ENCODE results near the gene ZNF646. TPM values are rescaled to one million over a fixed set of nuclear protein-coding genes. Genes with fewer than 3 reads are reported as not detected.

Gene ZNF646
- total and polyA plus RNA-seq, 5 donors, result 6.4 to 10.3 (median 9.0) TPM

DNA sequence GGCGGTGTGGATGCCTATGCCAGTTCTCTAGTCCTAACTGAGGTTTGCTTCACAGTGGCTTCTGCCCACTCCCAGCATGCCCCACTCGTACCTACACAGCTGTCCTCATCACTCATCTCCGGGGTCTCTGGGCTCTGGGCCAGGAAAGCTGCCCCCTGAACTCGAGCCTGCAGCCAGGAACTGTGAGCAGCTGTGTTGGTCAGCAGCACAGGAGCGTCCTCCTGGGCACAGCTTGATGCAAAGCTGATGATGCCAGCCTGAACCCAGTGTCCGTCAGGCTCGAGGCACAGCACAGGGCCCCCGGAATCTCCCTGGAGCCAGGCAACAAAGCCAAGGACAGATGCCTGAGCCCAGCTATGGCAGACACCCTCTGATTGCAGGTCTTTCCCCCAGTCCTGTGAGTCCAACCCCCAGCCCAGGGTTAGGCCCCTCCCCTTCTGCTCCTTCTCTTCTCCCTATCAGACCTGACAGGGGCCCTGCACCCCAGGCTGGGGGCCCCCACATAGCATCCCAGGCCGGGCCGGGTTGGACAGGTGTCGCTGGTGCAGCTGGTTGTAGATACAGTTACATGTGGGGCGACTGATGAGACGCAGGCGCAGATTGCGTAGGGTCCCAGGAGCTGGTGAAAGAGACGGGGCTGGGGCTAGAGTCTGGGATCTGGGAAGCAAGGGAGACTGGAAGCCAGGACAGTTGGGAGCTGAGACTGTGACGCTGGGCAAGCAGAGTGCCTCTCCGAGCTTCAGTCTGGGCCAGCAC, 11.8 kb downstream of the ZNF646 start:
- intact Hi-C loops (cut with DNase I), result no loop called here
- peak in 2 of 3 donors; percentile 39 to 41 for DNase-seq

DNA sequence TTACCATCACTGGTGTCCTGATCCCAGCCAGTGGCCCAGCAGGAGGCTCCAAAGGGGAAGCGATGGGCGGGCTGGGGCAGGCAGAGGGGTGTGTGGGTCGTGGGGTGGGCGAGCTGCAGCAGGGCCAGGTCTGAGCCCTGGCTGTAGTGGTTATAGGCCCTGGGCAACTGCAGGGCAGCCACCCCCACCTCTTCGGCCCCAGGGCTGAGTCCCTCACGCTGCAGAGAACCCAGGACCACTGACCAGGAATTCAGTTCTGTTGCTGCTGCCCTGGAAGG, 12.3 kb downstream of the ZNF646 start:
- Histone ChIP-seq H3K4me1 (ENCODE audit: control insufficient read depth, insufficient read depth, low read length) (no peaks in the 10 kb centered on the region), H3K9me3 (ENCODE audit: control insufficient read depth, low read length) (no peaks in the 10 kb centered on the region), H3K4me3 (ENCODE audit: low read length) (no peak overlapping the region), H3K27me3 (ENCODE audit: control insufficient read depth, insufficient read depth) (no peaks in the 10 kb centered on the region), H3K27ac (ENCODE audit: low read length) (no peak overlapping the region)
- ATAC-seq (no peak), DNase-seq (peak in 1 of 3 donors; percentile 35)
- 85% methylated on average over 6 of the region's 6 CpGs for WGBS
- intact Hi-C loops (cut with DNase I), result no loop called here

More for the DNA sequence above, 11.8 kb downstream of the ZNF646 start:
- Histone ChIP-seq H3K9me3 (ENCODE audit: control insufficient read depth, low read length) (no peaks in the 10 kb centered on the region), H3K27me3 (ENCODE audit: control insufficient read depth, insufficient read depth) (no peaks in the 10 kb centered on the region), H3K27ac (ENCODE audit: low read length) (no peak overlapping the region), H3K4me1 (ENCODE audit: control insufficient read depth, insufficient read depth, low read length) (no peaks in the 10 kb centered on the region), H3K4me3 (ENCODE audit: low read length) (no peak overlapping the region)
- WGBS, result 84% methylated on average over 18 of the region's 18 CpGs
- ATAC-seq, result no peak

DNA sequence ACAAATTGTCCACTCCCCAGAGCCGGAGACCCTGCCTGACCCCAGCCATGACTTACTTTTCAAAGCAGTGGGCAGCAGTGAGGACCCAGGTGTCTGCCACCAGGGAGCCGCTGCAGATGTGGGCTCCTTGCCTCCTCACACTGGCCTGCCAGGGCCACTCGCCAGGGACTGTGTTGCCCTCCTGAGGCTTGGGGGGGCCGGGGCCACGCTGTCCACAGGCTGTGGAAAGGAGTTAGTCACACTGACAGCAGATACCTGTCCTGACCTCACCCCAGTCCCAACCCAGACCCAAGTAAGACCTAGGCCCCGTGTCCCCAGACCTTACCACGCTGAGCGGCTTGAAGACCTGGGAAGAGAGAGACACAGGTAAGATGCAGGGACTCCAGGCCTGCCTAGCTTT, 13.3 kb downstream of the ZNF646 start:
- 90% methylated on average over 8 of the region's 8 CpGs for WGBS
- DNase-seq, result peak in 2 of 3 donors; percentile 33 to 50

DNA sequence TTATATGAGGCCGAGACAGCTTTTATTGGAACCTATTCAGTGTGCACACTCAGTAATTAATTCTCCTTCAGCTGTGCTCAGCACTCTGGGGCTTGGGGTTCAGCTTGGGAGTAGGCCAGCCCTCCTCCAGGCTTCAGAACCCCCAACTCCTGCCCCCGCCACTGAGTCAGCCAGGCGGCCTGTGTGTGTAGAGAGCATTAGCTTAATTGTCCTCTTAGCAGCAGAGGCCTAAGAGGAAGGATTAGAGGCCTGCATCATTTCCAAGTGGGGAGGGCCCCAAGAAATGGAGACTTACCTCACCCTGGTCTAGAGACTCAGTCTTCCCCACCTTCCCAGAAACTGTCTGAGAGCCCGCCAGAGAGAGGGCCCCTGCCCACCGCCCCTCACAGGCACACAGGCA, 13.7 kb downstream of the ZNF646 start:
- no peaks in the 10 kb centered on the region for H3K27me3 ChIP-seq (ENCODE audit: control insufficient read depth, insufficient read depth)
- no peak overlapping the region for H3K4me3 ChIP-seq (ENCODE audit: low read length)
- no peaks in the 10 kb centered on the region for H3K4me1 ChIP-seq (ENCODE audit: control insufficient read depth, insufficient read depth, low read length)
- no peaks in the 10 kb centered on the region for H3K9me3 ChIP-seq (ENCODE audit: control insufficient read depth, low read length)
- no peak overlapping the region for H3K27ac ChIP-seq (ENCODE audit: low read length)
- no peak for ATAC-seq
- DNase-seq, result peak in 1 of 3 donors; percentile 12
- WGBS, result 84% methylated on average over 5 of the region's 5 CpGs
- intact Hi-C loops (cut with DNase I), result no loop called here

More for the DNA sequence above, 13.3 kb downstream of the ZNF646 start:
- no peaks in the 10 kb centered on the region for H3K27me3 ChIP-seq (ENCODE audit: control insufficient read depth, insufficient read depth)
- no peaks in the 10 kb centered on the region for H3K4me1 ChIP-seq (ENCODE audit: control insufficient read depth, insufficient read depth, low read length)
- intact Hi-C loops (cut with DNase I), result no loop called here
- no peak overlapping the region for H3K4me3 ChIP-seq (ENCODE audit: low read length)
- H3K27ac ChIP-seq (ENCODE audit: low read length), result no peak overlapping the region
- no peak for ATAC-seq
- no peaks in the 10 kb centered on the region for H3K9me3 ChIP-seq (ENCODE audit: control insufficient read depth, low read length)

DNA sequence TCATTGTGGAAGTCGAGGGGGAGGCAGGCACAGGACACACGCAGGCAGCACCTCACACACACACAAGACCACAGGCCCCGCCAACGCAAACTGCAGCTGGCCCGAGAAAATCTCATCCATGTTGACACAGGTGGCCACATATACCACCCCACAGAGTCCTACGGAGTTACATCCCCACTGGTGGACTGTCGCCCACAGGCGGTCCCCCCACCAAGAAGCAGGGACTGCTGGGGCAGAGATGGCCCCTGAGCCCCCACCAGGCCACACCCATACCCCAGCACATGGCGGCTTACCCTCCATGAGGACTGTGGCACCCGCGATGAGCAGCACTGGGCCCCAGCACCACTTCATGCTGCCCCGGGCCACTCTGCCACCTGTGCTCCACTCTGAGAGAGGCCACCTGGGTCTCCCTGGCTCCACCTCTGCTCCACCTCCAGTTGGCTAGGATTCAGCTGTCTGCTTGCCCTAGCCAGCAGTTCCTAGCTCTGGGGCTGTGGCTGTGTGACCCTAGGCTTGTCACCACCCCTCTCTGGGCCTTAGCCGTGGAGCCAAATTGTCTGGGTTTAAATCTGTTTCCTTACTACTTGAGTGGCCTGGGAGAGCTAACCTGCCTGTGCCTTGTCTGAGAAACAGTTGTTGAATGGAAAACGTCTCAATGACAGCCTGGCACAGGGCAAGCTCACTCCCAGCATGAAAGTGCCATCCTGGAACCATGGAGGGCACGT, 14.4 kb downstream of the ZNF646 start, which contains the start of gene PRSS53:
PRSS53 (minus strand) TSS at position 485 of the 725 bp plus-strand sequence; CDS start at position 351, 134 bp downstream.
- DNase-seq, result peak in 2 of 3 donors; percentile 32 to 35
- Histone ChIP-seq H3K27me3 (ENCODE audit: control insufficient read depth, insufficient read depth) (no peaks in the 10 kb centered on the region), H3K4me1 (ENCODE audit: control insufficient read depth, insufficient read depth, low read length) (no peaks in the 10 kb centered on the region), H3K4me3 (ENCODE audit: low read length) (no peak within 1 kb of the TSS), H3K27ac (ENCODE audit: low read length) (no peak within 1 kb of the TSS), H3K9me3 (ENCODE audit: control insufficient read depth, low read length) (no peaks in the 10 kb centered on the region)
- intact Hi-C loops (cut with DNase I), result no loop called here
- 89% methylated on average over 15 of the region's 15 CpGs for WGBS
- ATAC-seq, result no peak

DNA sequence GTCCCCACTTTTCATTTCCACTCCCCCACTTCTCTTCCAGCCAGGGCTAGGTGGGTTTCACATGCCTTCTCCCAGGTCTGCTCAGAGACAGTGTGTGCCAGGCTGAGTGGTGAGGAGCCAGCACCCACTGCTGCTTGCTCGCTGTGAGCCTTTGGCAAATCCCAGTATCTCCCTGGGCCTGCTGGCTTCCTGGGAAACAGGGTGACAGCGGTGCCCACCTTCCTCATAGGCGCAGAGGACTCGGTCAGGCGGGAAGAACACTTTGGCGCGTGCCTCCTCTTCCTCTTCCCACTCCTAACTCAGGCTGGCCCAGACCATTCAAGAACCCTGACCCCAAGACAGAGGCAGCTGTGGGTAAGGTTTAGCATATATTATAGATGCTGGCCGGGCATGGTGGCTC, 15.0 kb downstream of the ZNF646 start:
- no peak overlapping the region for H3K27ac ChIP-seq (ENCODE audit: low read length)
- intact Hi-C loops (cut with DNase I), result no loop called here
- no peaks in the 10 kb centered on the region for H3K27me3 ChIP-seq (ENCODE audit: control insufficient read depth, insufficient read depth)
- no peak overlapping the region for H3K4me3 ChIP-seq (ENCODE audit: low read length)
- no peaks in the 10 kb centered on the region for H3K4me1 ChIP-seq (ENCODE audit: control insufficient read depth, insufficient read depth, low read length)
- ATAC-seq (no peak), DNase-seq (peak in 1 of 3 donors; percentile 35)
- 94% methylated on average over 8 of the region's 8 CpGs for WGBS
- no peaks in the 10 kb centered on the region for H3K9me3 ChIP-seq (ENCODE audit: control insufficient read depth, low read length)

DNA sequence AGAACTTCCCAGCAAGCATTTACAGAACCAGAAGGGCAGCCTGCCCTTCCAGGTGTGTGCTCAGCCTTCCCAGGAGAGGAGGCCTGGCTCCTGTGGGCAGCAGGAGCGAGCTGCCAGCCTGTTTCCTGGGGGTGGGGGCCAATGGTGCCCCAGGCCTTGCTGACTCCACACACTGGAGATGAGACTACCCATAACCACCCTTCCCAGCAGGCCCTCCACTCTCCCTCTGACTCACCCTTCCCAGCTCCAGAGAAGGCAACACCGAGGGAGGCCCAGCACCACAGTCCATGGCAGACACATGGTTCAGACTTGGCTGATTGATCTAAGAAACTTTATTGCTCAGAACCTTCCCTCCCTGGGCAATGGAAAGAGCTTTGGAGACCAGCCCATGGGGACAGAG, 16.3 kb downstream of the ZNF646 start:
- Histone ChIP-seq H3K9me3 (ENCODE audit: control insufficient read depth, low read length) (no peaks in the 10 kb centered on the region), H3K27me3 (ENCODE audit: control insufficient read depth, insufficient read depth) (no peaks in the 10 kb centered on the region), H3K27ac (ENCODE audit: low read length) (no peak overlapping the region), H3K4me3 (ENCODE audit: low read length) (no peak overlapping the region), H3K4me1 (ENCODE audit: control insufficient read depth, insufficient read depth, low read length) (no peaks in the 10 kb centered on the region)
- no peak for ATAC-seq
- peak in 1 of 3 donors; percentile 5 for DNase-seq
- WGBS, result 88% methylated on average over 2 of the region's 2 CpGs
- intact Hi-C loops (cut with DNase I), result no loop called here

DNA sequence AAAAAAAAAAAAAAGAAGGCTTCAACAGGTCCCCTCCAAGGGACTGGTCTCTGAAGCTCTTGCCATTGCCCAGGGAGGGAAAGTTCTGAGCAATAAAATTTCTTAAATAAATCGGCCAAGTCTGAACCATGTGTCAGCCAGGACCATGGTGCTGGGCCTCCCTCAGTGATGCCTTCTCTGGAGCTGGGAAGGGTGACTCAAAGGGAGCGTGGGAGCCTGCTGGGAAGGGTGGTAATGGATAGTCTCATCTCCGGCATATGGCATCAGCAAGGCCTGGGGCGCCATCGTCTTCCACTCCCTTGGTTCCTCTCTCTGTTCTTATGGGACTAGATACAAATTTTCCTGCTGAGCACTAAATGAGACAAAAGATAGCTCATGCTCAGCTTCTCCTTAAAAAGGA, 18.1 kb downstream of the ZNF646 start:
- no peak for ATAC-seq
- Histone ChIP-seq H3K9me3 (ENCODE audit: control insufficient read depth, low read length) (no peaks in the 10 kb centered on the region), H3K4me3 (ENCODE audit: low read length) (no peak overlapping the region), H3K27me3 (ENCODE audit: control insufficient read depth, insufficient read depth) (no peaks in the 10 kb centered on the region), H3K27ac (ENCODE audit: low read length) (no peak overlapping the region), H3K4me1 (ENCODE audit: control insufficient read depth, insufficient read depth, low read length) (no peaks in the 10 kb centered on the region)
- intact Hi-C loops (cut with DNase I), result no loop called here
- no peak for DNase-seq
- WGBS, result 95% methylated on average over 5 of the region's 5 CpGs

DNA sequence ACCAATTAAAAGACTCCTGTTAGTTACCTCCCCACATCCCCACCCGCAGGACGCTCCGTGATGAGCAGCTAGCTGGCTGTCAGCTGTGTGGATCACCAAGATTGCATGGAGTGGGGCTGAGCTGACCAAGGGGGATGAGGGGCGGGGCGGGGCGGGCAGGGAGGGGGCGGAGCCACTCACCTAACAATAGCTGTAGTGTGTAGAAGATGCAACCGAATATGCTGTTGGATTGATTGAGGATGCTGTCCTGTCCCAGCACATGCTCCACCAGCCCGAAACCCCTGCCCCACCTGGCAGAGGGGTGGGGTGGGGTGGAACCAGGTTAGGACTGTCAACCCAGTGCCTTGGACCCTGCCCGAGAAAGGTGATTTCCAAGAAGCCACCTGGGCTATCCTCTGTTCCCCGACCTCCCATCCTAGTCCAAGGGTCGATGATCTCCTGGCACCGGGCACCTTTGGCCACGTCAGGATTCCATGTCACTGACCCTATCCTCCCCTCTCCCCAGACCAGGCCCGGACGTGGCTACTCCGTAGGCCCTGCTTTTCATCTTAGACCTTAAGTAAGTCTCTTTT, 19.0 kb downstream of the ZNF646 start:
- DNase-seq, result peak in 2 of 3 donors; percentile 36 to 52
- no peak for ATAC-seq
- Histone ChIP-seq H3K4me3 (ENCODE audit: low read length) (no peak overlapping the region), H3K9me3 (ENCODE audit: control insufficient read depth, low read length) (no peaks in the 10 kb centered on the region), H3K27ac (ENCODE audit: low read length) (no peak overlapping the region), H3K4me1 (ENCODE audit: control insufficient read depth, insufficient read depth, low read length) (no peaks in the 10 kb centered on the region), H3K27me3 (ENCODE audit: control insufficient read depth, insufficient read depth) (no peaks in the 10 kb centered on the region)
- intact Hi-C loops (cut with DNase I), result no loop called here
- 37% methylated on average over 17 of the region's 17 CpGs for WGBS

DNA sequence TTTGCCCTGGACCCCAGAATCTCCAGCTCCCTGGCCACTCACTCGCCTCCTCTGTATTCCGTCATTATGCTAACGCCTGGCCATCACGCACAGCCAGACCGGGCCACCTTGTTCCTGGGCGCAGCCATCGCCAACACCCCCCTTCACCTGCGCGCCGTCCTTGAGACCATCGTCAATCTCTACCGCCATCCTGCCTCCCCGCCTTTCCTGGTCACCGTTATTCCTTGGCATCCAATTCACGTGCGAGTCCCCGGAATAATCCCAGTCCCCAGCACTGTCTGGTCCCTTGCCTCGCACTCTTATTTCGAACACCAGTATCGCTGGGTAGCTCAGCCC, 19.8 kb downstream of the ZNF646 start:
- WGBS, result under 1% methylated on average over 20 of the region's 20 CpGs
- peak overlapping the region; percentile 48 for H3K27ac ChIP-seq (ENCODE audit: low read length)

DNA sequence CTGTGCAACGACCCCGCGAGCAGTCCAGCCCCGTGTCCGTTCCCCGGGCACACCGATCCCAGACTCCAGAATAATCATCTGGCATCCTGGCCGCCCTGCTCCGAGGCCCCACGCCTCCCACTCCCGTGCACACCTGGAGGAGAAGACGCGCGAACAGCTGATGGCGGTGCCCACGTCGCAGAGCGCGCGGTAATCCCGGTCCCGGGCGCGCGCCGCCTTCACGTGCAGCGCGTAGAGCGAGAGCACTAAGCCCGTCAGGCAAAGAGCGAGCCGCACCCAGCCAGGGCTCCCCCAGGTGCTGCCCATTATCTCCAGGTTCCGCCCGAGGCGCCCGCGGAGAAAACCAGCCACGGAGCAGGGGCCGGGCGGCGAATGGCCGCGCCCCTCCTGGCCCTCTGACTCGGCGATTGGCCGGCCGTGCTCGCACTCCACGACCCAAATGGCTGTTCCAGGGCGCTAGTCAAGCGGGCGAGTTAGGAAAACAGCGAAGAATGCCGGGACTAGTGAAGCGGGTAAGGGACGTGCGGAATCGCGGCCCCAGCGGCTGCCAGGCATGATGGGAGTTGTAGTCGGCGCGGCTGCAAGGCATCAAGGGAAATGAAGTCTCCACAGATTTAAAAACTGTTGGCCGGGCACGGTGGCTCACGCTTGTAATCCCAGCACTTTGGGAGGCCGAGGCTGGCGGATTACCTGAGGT, 20.4 kb downstream of the ZNF646 start, which contains the start of gene VKORC1:
VKORC1 (minus strand) TSS at position 374 of the 697 bp plus-strand sequence; CDS start at position 306, 68 bp downstream.
- intact Hi-C loops (cut with DNase I), result no loop called here
- H3K9me3 ChIP-seq (ENCODE audit: control insufficient read depth, low read length), result no peaks in the 10 kb centered on the region
- H3K27ac ChIP-seq (ENCODE audit: low read length), result peak within 1 kb of the TSS; percentile 48
- no peaks in the 10 kb centered on the region for H3K27me3 ChIP-seq (ENCODE audit: control insufficient read depth, insufficient read depth)
- peak within 1 kb of the TSS; percentile 53 for H3K4me3 ChIP-seq (ENCODE audit: low read length)
- DNase-seq, result peak; percentile 95 to 97 (median 97)
- under 1% methylated on average over 69 of the region's 69 CpGs for WGBS
- no peaks in the 10 kb centered on the region for H3K4me1 ChIP-seq (ENCODE audit: control insufficient read depth, insufficient read depth, low read length)
- ATAC-seq, result peak; percentile 97

More for the DNA sequence above, 19.8 kb downstream of the ZNF646 start:
- intact Hi-C loops (cut with DNase I), result no loop called here
- H3K4me1 ChIP-seq (ENCODE audit: control insufficient read depth, insufficient read depth, low read length), result no peaks in the 10 kb centered on the region
- DNase-seq, result peak in 1 of 3 donors; percentile 54
- H3K4me3 ChIP-seq (ENCODE audit: low read length), result peak overlapping the region; percentile 53
- no peaks in the 10 kb centered on the region for H3K9me3 ChIP-seq (ENCODE audit: control insufficient read depth, low read length)
- H3K27me3 ChIP-seq (ENCODE audit: control insufficient read depth, insufficient read depth), result no peaks in the 10 kb centered on the region
- ATAC-seq, result peak; percentile 7 to 32
